ENCODE measurements around the gene ABCB11. TPM values are rescaled to one million over a fixed set of nuclear protein-coding genes. Genes with fewer than 3 reads are reported as not detected.

Gene ABCB11
- total and polyA plus RNA-seq, 9 of the 15 experiments (the other 6 are each of a cell fraction or from before 2014, with no cell fraction given) = 0.04 to 0.51 (median 0.10) TPM; not detected in 1

DNA sequence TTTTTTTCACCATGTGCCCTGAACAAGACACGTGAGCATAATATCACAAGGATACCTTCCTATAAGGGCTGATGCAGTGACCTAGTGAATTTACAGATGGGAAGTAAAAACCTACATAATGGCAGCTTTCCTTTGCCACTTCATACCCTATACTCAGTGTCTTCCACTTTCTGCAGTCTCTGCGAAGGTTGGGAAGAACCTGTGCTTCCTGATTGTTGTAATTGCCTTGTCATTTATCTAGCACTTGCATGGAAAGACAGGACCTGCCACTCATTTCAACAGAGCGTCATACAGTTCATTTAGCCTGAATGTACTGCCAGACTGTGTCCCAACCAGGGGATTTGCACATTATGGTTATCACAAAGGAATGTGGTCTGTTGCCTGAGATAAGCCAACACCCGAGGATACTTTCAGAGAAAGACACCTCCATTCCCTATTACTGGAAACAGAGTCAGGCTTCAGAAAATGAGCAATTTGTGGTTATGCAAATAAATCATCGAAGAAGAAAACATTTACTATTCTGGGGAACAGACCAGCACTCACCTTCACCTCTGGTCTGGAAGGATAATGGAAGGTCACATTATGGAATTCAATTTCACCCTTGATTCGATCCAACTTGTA, 55.0 kb downstream of the ABCB11 start (continued):
- TF ChIP-seq ZBTB9 (CRISPR knock-in tag; IDR thresholded peaks at IDR 0.05) = peak; percentile 65; the same call in 1 of the 2 replicates
- TF ChIP-seq MYC (IDR thresholded peaks at IDR 0.05; ENCODE audit: low read depth, low read length) = peak; percentile 72
- TF ChIP-seq MYC (CRISPR knock-in tag; IDR thresholded peaks at IDR 0.05; ENCODE audit: borderline replicate concordance, low read depth) = no peak
- peak; percentile 99 for TF ChIP-seq MTA2 (IDR thresholded peaks at IDR 0.05; ENCODE audit: low read depth)
- no peak for TF ChIP-seq ZNF146 (CRISPR knock-in tag; IDR thresholded peaks at IDR 0.05; ENCODE audit: unreplicated experiment)
- TF ChIP-seq ARID1B (IDR thresholded peaks at IDR 0.05) = peak; percentile 100
- peak; percentile 100 for TF ChIP-seq TEAD4 (IDR thresholded peaks at IDR 0.05; ENCODE audit: low read length)
- no peak for TF ChIP-seq TEAD4 (CRISPR knock-in tag; IDR thresholded peaks at IDR 0.05; ENCODE audit: borderline replicate concordance)
- peak; percentile 79 for TF ChIP-seq JUN (IDR thresholded peaks at IDR 0.05; ENCODE audit: borderline replicate concordance, low read depth, low read length)
- no peak; the same call in 1 of the 2 replicates for TF ChIP-seq JUN (CRISPR knock-in tag; IDR thresholded peaks at IDR 0.05; ENCODE audit: borderline replicate concordance)
- TF ChIP-seq ZNF57 (CRISPR knock-in tag; IDR thresholded peaks at IDR 0.05) = no peak
- no peak for TF ChIP-seq KDM5B (IDR thresholded peaks at IDR 0.05; ENCODE audit: insufficient replicate concordance, low read depth, low read length)
- TF ChIP-seq ZEB2 (IDR thresholded peaks at IDR 0.05) = peak; percentile 99
- no peak for TF ChIP-seq POLR2AphosphoS2 (IDR thresholded peaks at IDR 0.05; ENCODE audit: low read length)
- peak; percentile 44; the same call in 1 of the 2 replicates for TF ChIP-seq MIER1 (IDR thresholded peaks at IDR 0.05; ENCODE audit: low read depth)
- no peak for TF ChIP-seq ZNF699 (CRISPR knock-in tag; IDR thresholded peaks at IDR 0.05; ENCODE audit: insufficient replicate concordance)
- no peak for TF ChIP-seq XRCC3 (IDR thresholded peaks at IDR 0.05)
- TF ChIP-seq NONO (IDR thresholded peaks at IDR 0.05; ENCODE audit: low read depth in 2 of 2, low read length in 1 of 2) = peak in 1 of 2 experiments; percentile 96; a peak in 2 of 4 replicates
- TF ChIP-seq ETS2 (tag; IDR thresholded peaks at IDR 0.05; ENCODE audit: borderline replicate concordance, poor library complexity, severe bottlenecking) = no peak
- TF ChIP-seq SMAD3 (CRISPR knock-in tag; conservative IDR thresholded peaks at IDR 0.05) = 0 out of 2 replicates have a peak, but pooled peaks have one; percentile 61
- no peak for TF ChIP-seq SPI1 (IDR thresholded peaks at IDR 0.05; ENCODE audit: borderline replicate concordance, low read depth, low read length)
- peak; percentile 97 for TF ChIP-seq LCOR (CRISPR knock-in tag; IDR thresholded peaks at IDR 0.05)
- TF ChIP-seq ZNF253 (CRISPR knock-in tag; conservative IDR thresholded peaks at IDR 0.05) = no peak
- peak; percentile 95 for TF ChIP-seq FOXK1 (CRISPR knock-in tag; IDR thresholded peaks at IDR 0.05; ENCODE audit: borderline replicate concordance)
- TF ChIP-seq MCM7 (IDR thresholded peaks at IDR 0.05) = 0 out of 4 replicates have a peak, but pooled peaks of 1 of the 2 experiments have one; percentile 74
- TF ChIP-seq GABPA (tag; conservative IDR thresholded peaks at IDR 0.05; ENCODE audit: low read depth) = peak; percentile 29; the same call in 1 of the 2 replicates
- TF ChIP-seq HNRNPUL1 (IDR thresholded peaks at IDR 0.05; ENCODE audit: low read length) = no peak
- TF ChIP-seq SP1 (CRISPR knock-in tag; IDR thresholded peaks at IDR 0.05) = peak; percentile 87
- no peak for TF ChIP-seq SREBF2 (CRISPR knock-in tag; IDR thresholded peaks at IDR 0.05)
- TF ChIP-seq JUNB (CRISPR knock-in tag; conservative IDR thresholded peaks at IDR 0.05) = no peak
- TF ChIP-seq CTBP1 (IDR thresholded peaks at IDR 0.05; ENCODE audit: borderline replicate concordance) = peak; percentile 99
- peak; percentile 55 to 65; a peak in 2 of 4 replicates for TF ChIP-seq FOXK2 (conservative IDR thresholded peaks at IDR 0.05 in 1 of 2, IDR thresholded peaks at IDR 0.05 in 1 of 2; ENCODE audit: low read depth in 2 of 2)
